ENCODE results near the gene MIS18A.

GRCh38 chr21:32260130-32260529, 18.7 kb downstream of the MIS18A start:
- TF ChIP-seq CTCF (IDR thresholded peaks at IDR 0.05) (no peak), POLR2A (IDR thresholded peaks at IDR 0.05) (no peak)
